GM21360 (cell line): ENCODE data around the gene ADGRL3.
"Not testable (repeated sequence)": the region's sequence is repeated elsewhere in the genome, so short reads cannot be mapped to it uniquely, and the experiment has no call there.

Source experiments
- ATAC-seq: cut with Tn5 transposase; IDR thresholded peaks from one replicate; pipeline ENCODE4 v1.9.1; 2021; ENCODE audit warnings: mild to moderate bottlenecking, moderate library complexity; ENCODE audit not compliant: unreplicated experiment

Gene ADGRL3

DNA sequence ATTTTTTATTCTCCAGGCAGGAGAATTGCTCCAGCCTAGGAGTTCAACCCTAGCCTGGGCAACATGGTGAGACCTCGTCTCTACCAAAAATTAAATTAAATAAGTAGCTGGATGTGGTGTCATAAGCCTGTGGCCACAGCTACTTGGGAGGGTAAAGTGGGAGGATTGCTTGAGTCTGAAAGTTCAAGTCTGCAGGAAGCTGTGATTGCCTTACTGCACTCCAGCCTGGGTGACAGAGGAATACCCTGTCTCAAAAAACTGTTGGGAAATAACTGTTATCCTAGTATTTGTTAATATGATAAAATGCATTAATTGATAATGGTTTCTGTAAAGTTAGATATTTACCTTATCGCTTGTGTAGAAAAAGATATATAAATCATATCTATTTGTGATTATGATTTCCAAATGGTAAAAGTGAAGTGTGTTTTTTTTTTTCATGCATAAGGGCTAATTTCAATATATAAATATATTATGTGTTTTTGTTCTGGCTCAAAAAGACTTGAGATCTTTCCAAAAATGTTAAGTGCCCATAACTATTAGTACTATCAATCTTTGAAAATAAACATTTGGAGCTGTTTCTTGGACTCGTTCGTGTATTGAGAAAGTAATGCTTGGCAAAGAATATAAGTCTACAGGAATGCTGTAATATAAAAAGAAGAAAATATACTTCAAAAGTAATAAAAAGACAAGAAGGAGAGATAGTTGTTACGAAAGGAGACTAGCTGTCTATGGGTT lies 396.6 kb downstream of the ADGRL3 start:
- ATAC-seq: no peak

DNA sequence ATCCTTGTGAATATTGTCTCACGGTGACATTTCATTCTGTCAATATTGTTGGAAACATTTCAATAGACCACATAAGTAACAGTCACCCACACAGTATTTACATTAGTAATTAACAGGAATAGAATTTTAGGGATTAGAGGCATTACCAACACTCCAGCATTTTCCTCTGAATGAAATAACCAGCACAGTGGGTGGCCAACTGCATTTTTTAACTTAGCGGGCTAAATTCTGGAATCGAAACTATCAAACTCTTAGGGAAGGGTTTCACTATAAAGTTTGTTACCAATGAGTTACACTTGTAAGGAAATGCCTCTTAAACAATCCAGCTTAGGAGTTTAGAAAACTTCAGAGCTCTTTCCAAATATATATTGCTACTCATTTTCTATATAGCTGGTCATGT lies 403.0 kb downstream of the ADGRL3 start:
- ATAC-seq: no peak

DNA sequence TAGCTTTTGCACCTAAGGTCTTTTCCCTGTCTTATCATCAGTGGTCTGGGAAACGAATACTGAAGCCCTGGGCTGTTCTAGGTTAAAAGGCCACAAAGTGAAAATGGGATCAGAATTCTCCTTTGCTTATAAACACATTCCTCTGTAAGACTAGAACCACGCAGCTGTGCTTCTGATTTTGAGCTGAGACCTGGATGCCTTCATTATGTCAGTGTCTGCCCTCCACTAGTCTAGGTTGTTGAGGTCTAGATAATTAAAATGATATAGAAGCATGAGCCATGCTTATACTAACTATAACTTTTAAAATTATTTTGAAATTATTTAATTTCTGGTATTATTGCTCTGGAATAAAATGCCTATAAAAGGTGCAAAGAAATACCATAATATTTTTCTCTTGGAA lies 403.9 kb downstream of the ADGRL3 start:
- ATAC-seq: no peak

DNA sequence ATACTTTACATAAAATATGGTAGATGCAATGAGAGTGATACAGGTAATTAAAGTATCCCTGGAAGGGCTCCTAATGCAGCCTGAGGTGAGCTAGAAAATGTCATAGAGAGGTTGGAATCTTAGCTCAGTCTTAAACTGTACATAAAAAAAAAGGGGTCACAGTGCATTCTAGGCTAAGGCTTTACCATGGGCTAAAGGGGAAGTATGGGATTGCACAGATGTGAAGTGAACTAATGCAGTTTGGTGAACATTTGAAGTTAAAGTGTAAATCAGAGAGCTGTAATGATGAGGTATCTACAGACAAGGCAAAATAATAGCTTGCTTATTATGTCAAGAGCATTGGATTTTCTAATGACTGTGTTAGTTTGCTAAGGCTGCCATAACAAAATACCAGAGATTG lies 405.9 kb downstream of the ADGRL3 start:
- ATAC-seq: no peak

DNA sequence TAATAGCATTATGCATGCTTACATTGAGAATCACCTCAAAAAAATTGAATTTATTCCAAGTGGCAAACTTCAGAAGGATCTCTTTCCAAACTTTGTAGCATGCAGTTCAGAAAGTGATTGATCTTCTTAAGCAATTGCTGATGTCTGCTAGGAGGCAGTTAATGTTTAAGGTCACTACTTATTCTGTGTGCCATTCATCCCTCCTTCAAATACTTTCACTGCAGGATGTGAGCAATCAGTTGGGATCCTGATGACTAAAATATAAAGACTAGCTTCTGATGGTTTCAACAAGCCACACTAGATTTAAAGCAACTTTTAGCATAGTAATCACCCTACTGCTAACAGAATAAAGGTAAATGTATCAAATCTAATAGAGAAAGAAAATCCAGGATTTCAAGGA lies 414.1 kb downstream of the ADGRL3 start:
- ATAC-seq: no peak

DNA sequence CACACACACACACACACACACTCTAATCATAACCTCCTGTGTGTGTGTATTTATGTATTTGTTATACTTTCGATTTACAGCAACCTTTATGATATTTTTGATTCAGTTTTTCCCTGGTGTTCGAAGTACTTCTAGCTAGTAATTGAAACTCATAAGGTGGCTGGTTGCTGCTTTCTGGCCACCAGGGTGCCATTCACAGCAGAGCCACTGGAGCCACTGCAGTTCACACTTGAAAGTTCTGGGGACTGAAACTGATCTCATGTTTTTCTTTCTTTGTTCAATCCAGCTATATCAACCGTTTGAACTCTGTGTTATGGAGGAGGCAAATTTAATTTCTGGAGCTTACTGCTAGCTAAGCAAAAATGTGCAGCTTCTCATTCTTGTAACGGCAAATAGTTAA lies 419.4 kb downstream of the ADGRL3 start:
- ATAC-seq: no peak

DNA sequence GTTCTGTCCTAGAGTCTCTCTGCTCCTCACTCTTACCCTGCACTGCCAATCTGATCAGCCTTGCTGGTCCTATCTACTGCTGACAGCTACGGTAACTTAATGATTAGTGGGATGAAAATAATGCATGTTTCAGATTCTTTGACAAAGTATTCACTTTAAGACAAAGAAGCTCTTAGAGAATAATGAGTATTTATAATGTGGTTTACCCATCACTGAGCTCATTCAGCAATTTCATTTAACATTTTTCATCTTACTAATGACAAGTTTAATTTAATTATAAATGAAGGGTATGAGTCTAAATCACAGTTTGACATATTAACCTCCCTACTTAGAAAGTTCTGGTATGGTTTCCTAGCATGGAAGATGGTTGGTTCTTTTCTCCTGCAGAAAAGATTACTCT lies 428.2 kb downstream of the ADGRL3 start:
- ATAC-seq: no peak

DNA sequence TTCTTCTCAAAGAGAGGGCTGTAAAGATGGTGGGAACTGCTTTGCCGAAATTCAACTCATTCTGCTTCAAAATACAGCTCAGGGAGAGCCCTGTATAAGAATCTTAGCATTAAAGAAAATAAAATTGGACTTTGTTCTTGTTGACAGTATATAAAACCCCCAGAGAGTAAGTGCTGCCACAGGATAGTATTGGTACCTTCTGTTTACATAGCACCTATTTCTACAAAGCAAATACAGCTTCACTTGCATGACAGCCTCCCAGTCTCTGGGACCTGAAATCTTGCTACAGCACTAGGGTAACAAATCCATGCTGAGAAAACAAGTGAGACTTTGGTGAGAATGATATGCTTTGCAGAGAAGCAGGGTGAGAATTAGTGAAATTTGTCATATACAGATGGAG lies 428.6 kb downstream of the ADGRL3 start:
- ATAC-seq: no peak

DNA sequence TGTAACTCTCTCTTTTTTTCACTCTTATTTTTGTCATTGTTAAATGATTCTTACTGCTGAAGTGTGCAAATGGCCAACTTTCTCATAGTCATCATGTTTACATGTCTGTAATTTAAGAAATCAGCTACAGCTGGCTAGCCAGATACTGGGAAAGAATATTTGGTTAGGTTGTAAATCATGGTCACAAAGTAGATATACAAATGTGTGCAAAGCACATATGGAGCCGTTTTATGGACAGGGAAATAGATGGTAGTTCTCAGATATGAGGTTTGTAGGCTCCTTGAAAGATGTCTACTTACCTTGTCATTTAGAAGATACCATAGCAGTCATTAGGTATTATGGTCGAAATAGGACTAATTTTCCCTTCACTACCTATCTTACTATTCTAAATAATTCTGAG lies 430.4 kb downstream of the ADGRL3 start:
- ATAC-seq: no peak

DNA sequence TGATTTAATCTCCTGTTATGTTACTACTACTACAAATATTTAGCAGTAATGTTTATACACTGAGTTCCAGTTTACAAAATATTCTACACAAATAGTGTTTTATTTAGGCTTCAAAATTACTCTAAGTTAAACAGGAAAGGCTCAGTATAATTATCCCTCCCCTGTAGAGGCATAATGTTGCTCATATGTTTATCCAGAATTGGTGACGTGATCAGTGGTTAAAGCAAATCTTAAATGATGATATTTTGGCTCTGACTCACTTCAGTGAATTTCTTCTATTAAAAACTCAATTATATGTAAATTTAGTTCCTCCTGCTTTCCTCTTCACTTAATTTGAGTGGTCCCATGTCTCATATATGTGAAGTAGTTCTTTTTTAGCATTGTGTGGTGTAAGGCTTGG lies 438.5 kb downstream of the ADGRL3 start:
- ATAC-seq: no peak

DNA sequence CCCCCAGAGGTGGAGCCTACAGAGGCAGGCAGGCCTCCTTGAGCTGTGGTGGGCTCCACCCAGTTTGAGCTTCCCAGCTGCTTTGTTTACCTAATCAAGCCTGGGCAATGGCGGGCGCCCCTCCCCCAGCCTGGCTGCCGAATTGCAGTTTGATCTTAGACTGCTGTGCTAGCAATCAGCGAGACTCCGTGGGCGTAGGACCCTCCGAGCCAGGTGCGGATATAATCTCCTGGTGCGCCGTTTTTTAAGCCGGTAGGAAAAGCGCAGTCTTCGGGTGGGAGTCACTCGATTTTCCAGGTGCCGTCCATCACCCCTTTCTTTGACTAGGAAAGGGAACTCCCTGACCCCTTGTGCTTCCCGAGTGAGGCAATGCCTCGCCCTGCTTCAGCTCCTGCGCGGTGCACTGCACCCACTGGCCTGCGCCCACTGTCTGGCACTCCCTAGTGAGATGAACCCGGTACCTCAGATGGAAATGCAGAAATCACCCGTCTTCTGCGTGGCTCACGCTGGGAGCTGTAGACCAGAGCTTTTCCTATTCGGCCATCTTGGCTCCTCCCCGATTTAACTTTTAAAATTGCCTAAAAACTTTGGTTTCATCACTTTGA lies 446.7 kb downstream of the ADGRL3 start:
- ATAC-seq: not testable (repeated sequence)

DNA sequence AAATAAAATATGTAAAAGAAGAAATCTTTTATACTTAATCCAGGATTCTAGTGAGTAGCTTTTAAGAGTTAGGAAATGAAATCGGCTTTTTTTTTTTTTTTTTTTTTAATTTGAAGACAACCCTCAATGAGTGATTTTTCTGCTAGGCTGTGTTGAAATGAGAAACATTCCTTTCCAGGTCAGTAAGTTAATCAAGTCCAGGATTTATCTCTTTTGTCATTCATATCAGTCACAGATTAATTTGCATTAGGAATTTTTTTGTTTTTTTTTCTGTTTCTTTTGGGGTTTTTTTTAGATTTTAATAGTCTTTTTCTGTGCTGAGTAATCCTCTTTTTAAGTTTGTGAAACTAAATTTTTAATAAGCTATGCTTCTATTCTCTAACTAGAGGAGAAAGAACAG lies 448.1 kb downstream of the ADGRL3 start:
- no peak for ATAC-seq

DNA sequence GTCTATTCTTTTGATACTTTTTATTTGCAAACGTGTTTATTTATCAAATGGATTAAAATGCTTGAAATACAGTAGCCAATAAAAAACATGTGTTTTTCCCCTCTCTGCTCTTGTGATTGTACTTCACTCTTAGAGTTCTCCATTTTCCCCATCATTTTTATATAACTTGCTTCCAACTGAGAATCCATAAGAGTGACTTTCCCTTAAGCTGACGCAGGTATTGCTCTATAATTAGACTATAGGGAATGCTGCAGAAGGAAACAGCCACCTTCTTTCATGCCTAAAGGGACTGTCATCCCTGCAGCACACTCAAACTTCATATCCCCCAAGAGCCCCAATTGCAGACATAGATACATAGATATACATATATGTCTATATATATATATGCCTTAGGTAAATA lies 456.9 kb downstream of the ADGRL3 start:
- no peak for ATAC-seq

DNA sequence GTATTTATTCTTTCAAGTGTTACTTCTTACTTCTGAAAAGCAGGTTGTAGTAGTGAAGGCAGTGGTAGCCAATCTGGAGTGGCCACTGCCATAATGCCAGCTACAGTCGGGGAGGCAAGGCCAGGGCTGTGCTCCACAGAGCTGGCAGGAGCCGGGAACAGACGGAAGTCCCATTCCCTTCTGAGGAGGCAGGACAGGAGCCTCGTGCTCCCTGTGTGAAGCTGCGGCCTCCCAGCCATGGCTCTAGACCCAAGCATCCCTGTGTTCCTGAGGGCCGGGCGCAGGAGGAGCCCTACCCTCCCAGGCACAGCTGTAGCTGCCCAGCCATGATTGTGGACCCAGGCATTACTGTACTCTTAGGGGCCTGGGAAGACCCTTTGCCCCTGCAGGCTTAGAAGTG lies 461.8 kb downstream of the ADGRL3 start:
- no peak for ATAC-seq

DNA sequence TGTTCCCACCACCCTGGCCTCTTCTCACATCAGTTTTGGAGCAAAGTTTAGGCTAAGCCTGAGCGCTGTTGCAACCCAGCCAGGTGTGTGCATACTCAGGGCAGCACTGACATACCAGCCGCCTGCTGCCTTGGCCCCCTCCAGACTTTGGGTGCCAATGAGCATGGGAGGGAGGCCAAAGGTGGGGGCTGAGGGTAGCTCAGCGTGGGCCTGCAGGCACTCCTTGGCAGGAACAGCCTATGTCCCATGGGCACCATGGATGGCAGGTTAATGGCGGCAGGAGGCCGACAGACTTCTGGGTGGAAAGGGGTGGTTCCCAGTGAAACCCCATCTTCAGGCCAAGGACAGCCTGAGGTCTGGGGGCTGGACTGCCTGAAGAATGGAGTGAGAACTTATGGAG lies 462.2 kb downstream of the ADGRL3 start:
- ATAC-seq: no peak

DNA sequence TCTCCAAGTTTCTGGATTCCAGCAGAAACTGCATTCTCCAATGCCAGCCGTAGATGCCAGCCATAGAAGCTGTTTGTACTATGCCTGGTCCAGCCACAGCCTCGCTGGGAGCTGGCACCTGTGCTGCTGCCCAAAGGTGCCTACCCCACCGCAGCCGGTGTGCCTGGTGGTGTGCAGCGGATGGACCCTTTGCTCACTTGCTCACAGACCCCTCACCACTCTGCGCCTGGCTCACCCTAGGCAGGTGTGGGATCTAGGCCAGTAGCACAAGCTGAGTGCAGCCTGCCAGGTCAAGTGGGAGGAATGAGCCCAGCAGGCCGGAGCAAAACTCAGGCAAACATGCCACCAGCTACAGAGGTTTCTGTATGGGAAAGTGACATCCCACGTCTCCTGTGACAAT lies 463.2 kb downstream of the ADGRL3 start:
- ATAC-seq: no peak

DNA sequence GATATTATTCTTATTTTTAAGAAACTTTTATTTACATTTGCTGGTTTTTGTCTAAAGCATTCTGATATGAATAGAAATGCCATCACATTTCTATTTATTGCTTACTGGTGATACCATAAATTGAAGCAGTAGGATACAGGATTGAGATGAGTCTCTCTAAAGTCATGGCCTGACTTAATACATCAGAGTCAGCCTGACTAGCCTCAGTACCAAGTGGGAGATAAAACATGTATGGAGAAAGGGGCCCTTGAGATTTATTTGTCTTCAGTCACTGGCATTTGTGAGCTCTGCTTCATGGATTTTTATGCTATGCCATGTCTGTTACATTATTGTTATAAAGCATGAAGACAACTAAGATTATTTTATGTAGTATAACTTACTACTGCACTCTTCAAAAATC lies 465.5 kb downstream of the ADGRL3 start:
- ATAC-seq: no peak

DNA sequence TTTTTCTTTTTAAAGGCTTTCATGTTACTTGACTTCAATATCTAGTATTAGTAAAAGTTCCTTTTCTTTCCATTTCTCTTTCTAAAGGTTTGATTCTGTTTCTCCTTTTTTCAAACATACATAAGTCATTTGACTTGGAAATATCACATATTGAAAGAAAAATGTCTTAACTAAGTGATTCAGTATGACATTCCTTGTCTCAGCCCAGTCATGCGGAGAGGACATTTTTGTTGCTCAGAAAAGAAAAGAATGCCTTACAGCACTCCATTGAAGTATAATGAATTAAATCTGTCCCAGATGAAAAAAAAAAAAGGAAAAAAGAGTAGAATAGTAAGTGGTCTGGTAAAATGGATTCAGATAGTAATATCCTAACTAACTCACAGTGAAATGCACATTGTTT lies 466.1 kb downstream of the ADGRL3 start:
- ATAC-seq: no peak

DNA sequence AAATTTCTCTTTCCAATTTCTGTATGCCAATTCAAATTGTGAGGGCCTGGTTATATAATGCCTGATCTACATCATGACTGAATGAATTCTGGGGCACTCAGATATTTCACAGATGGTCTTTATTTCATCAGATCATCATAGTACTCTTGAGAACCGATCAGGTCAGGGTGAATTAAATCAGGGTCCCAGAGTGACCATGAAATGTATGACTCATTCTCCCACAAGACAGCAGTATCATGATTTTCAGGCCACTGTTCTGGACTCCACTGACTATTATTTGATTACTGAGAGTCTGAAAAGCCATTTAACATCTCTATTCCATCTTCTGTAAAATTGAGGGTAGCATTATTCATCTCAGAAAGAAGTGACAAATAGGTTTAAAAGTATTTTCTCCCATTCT lies 471.5 kb downstream of the ADGRL3 start:
- no peak for ATAC-seq

DNA sequence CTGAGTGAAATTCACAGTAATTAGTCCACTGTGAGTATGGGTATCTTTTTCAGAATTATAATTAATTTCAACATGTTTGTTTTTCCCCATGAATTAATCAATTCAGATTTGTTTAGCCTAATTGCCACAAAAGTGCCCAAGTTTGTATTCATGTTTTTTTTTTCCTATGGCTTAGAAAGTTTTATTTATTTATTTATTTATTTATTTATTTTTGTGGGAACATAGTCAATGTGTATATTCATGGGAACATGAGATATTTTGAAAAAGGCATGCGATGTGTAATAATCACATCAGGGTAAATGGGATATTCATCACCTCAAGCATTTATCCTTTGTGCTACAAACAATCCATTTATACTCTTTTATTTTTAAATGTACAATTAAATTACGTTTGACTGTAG lies 475.3 kb downstream of the ADGRL3 start:
- no peak for ATAC-seq

DNA sequence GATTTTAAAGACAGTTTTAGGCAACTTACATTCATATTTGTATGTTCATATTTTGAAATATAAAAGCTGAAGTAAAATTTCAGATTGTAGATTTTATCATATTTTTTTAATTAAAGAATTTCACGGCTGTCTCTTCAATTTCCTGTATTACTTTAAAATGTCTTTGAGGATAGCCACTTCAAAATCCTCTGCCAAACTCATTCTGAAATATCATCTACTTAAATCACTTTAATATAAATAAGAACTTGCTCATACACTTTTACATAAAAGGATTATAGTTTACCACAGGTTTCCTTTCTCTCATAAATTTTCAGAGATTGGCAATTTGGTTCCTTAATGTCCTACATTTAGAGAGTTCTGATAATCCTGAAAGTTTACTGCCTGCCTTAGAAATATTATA lies 478.2 kb downstream of the ADGRL3 start:
- ATAC-seq: no peak

DNA sequence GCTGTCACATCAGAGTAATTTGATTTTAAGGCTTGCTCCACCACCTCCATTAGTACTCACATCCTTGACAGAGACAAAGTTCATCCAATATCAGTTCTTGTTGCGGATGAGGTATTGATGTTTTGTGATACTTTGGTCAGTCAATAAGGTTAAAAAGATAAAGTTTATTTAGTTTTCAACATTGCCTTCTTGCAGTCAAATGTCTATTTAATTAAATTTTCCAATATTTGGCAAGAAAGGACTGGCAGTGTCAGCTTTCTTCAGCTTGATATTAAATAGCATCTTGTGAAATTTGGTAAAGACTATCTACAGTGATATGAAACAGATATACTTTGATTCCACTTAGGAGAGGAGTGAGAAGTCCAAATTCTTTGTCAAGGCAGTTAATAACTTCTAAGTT lies 493.4 kb downstream of the ADGRL3 start:
- ATAC-seq: no peak

DNA sequence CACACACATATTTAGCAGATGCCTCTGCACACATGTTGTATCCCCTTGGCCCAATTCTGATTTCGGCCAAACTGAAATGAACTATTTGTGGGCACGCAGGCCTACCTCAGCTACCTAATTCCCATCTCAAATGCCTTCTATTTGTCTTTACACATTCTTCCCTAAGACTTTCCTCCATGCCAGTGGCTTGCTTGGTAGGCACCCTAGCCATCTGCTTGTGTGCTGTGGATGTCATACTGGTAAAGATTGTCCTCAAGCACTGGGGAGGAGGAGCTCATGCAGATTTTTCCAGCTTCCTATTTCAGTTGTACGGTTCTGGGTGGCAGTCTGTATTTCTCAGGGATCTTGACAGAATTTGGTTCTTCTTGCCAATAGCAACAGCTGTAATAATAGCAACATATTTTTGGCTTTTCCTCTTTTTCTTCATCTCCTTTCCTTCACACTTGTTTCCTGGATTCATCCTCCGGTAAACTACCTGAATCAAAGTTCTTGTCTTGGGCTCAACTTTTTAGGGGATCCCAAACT lies 514.3 kb downstream of the ADGRL3 start:
- no peak for ATAC-seq
